CD4-positive, alpha-beta T cell treated with Interferon alpha-2 for 1 hour (primary cell): Measurements from ENCODE around the gene DCP1A.
"Not testable (repeated sequence)": the region's sequence is repeated elsewhere in the genome, so short reads cannot be mapped to it uniquely, and the experiment has no call there.

Experiments
- DNase-seq, 2 donors: peaks; one replicate each; pipeline ENCODE4 v3.0.0-alpha.2; 2020 to 2022

Gene DCP1A

GRCh38 chr3:53261712-53262111, 85.6 kb downstream of the DCP1A start:
- no peak for DNase-seq

- no peak for DNase-seq
These were observed 87.0 kb downstream of the DCP1A start for GRCh38 chr3:53260286-53260785.

- DNase-seq = no peak
These were observed 87.7 kb downstream of the DCP1A start for GRCh38 chr3:53259427-53260259.

GRCh38 chr3:53258600-53259426, 88.5 kb downstream of the DCP1A start:
- DNase-seq = no peak

- DNase-seq = no peak
These were observed 89.9 kb downstream of the DCP1A start for GRCh38 chr3:53257465-53257864.

GRCh38 chr3:53256704-53257055, 90.7 kb downstream of the DCP1A start:
- DNase-seq = no peak

- DNase-seq = peak; percentile 82 to 87
These were observed 91.3 kb downstream of the DCP1A start, which contains the start of gene TKT for GRCh38 chr3:53255775-53256703. Gene TKT, minus strand, starts transcription at chr3:53256022. Its CDS starts 80 bp downstream, at chr3:53255942.

- DNase-seq = peak in 1 of 2 donors; percentile 39
These were observed 91.9 kb downstream of the DCP1A start for GRCh38 chr3:53255423-53255774.

- peak; percentile 25 to 59 for DNase-seq
These were observed 92.6 kb downstream of the DCP1A start for GRCh38 chr3:53254509-53255422.

- DNase-seq = no peak
These were observed 93.4 kb downstream of the DCP1A start for GRCh38 chr3:53253707-53254508.

GRCh38 chr3:53252947-53253322, 94.4 kb downstream of the DCP1A start:
- not testable (repeated sequence) for DNase-seq

GRCh38 chr3:53252096-53252946, 95.0 kb downstream of the DCP1A start:
- no peak for DNase-seq

- DNase-seq = no peak
These were observed 96.3 kb downstream of the DCP1A start for GRCh38 chr3:53250881-53251605.

- DNase-seq = no peak
These were observed 96.9 kb downstream of the DCP1A start for GRCh38 chr3:53250453-53250852.

- DNase-seq = no peak
These were observed 99.2 kb downstream of the DCP1A start for GRCh38 chr3:53248161-53248560.

- DNase-seq = no peak
These were observed 99.7 kb downstream of the DCP1A start for GRCh38 chr3:53247619-53248018.

- DNase-seq = no peak
These were observed 103.1 kb downstream of the DCP1A start for GRCh38 chr3:53244271-53244670.

- no peak for DNase-seq
These were observed 103.6 kb downstream of the DCP1A start for GRCh38 chr3:53243785-53244184.

GRCh38 chr3:53243165-53243564, 104.2 kb downstream of the DCP1A start:
- no peak for DNase-seq
